ENCODE data around the gene MAPK14. TPM values are rescaled to one million over a fixed set of nuclear protein-coding genes. Genes with fewer than 3 reads are reported as not detected.
"Not testable (repeated sequence)": the region's sequence is repeated elsewhere in the genome, so short reads cannot be mapped to it uniquely, and the experiment has no call there.

Gene MAPK14
- total and polyA plus RNA-seq, 2 donors (not counting 3 experiments of a cell fraction or from before 2014, with no cell fraction given) = 33.3 to 54.1 TPM

DNA sequence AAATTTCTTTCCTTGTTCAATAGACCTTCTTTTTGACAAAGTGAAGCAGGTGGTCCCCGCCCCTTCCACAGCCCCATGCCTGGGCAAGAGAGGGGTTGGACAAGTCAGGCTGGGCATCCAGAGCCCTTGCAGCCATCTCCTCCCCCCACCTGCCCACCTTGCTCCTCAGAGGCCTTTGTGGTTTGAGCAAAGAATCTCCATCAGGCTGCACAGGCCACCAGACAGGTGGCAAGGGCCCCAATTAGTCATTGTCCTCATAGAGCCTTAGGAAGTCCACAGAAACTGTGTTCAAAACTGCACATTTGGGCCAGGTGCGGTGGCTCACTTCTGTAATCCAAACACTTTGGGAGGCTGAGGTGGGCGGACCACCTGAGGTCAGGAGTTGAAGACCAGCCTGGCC is 101.2 kb downstream of the MAPK14 start:
- H3K4me3 ChIP-seq (replicated peaks in 1 of 3; ENCODE audit: insufficient read depth in 1 of 3, low read depth in 1 of 3, low read length in 3 of 3) = no peak overlapping the region
- H3K27ac ChIP-seq (ENCODE audit: insufficient read depth, low read depth, low read length) = no peak overlapping the region
- no peaks in the 10 kb centered on the region for H3K27me3 ChIP-seq (ENCODE audit: control insufficient read depth in 2 of 2, insufficient read depth in 2 of 2, low read length in 2 of 2)
- H2AFZ ChIP-seq (ENCODE audit: low read depth, low read length) = no peak overlapping the region
- intact Hi-C loops (cut with micrococcal nuclease) = no loop called here
- H3K9ac ChIP-seq (replicated peaks; ENCODE audit: extremely low read depth, insufficient read depth, low read length) = no peak overlapping the region
- ChIA-PET CTCF (no interaction called here), POLR2A (no interaction called here)
- no peaks in the 10 kb centered on the region for H4K20me1 ChIP-seq (replicated peaks; ENCODE audit: control insufficient read depth, extremely low read depth, insufficient read depth, low read length)
- BruUV-seq (replicated peaks) = no TSS peak
- no peak for FAIRE-seq
- TF ChIP-seq POLR2A (IDR thresholded peaks at IDR 0.05; ENCODE audit: low read depth, low read length) = no peak
- no peak for TF ChIP-seq EZH2 (IDR thresholded peaks at IDR 0.05; ENCODE audit: borderline replicate concordance, low read depth, low read length, severe bottlenecking)
- TF ChIP-seq MYC (IDR thresholded peaks at IDR 0.05; ENCODE audit: low read depth, low read length) = no peak
- TF ChIP-seq GATA2 (IDR thresholded peaks at IDR 0.05; ENCODE audit: insufficient read depth, insufficient read length, low read depth, low read length) = no peak
- no peak for TF ChIP-seq JUN (IDR thresholded peaks at IDR 0.05; ENCODE audit: borderline replicate concordance, insufficient read depth, insufficient read length, low read depth)
- TF ChIP-seq, protein P1, sequence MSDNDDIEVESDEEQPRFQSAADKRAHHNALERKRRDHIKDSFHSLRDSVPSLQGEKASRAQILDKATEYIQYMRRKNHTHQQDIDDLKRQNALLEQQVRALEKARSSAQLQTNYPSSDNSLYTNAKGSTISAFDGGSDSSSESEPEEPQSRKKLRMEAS (IDR thresholded peaks at IDR 0.05; ENCODE audit: insufficient read depth, insufficient read length) = no peak
- no peak for TF ChIP-seq FOS (IDR thresholded peaks at IDR 0.05; ENCODE audit: borderline replicate concordance, insufficient read depth, low read length)
- no peak for TF ChIP-seq POLR2AphosphoS5 (IDR thresholded peaks at IDR 0.05; ENCODE audit: insufficient read depth, low read depth, low read length)
- TF ChIP-seq CTCF (IDR thresholded peaks at IDR 0.05; ENCODE audit: extremely low read depth in 1 of 2, insufficient read depth in 1 of 2, low read depth in 1 of 2, low read length in 2 of 2) = no peak
- no peak overlapping the region for H3K4me2 ChIP-seq (ENCODE audit: insufficient read depth, low read length)
- no peak for DNase-seq (ENCODE audit: low read depth, low spot score)
- peaks cover 53% of the 10 kb centered on the region for H3K4me1 ChIP-seq (ENCODE audit: control insufficient read depth, extremely low read depth, insufficient read depth, low read length)
- no peaks in the 10 kb centered on the region for H3K79me2 ChIP-seq (ENCODE audit: control insufficient read depth, insufficient read depth, low read length)
- dilution Hi-C loops (cut with MboI; ENCODE audit: extremely low pct_ligation_motif_present, low sequenced_read_pairs) = no loop called here
- H3K36me3 ChIP-seq (ENCODE audit: control insufficient read depth in 2 of 2, extremely low read depth in 1 of 2, insufficient read depth in 2 of 2, low read length in 2 of 2) = no peaks in the 10 kb centered on the region
- H3K9me1 ChIP-seq (replicated peaks; ENCODE audit: control insufficient read depth, extremely low read depth, insufficient read depth, low read length) = no peaks in the 10 kb centered on the region
- no peaks in the 10 kb centered on the region for H3K9me3 ChIP-seq (replicated peaks; ENCODE audit: control insufficient read depth, insufficient read depth, low read length)

- H4K20me1 ChIP-seq (replicated peaks; ENCODE audit: control insufficient read depth, extremely low read depth, insufficient read depth, low read length); CTCF ChIA-PET; H3K79me2 ChIP-seq (ENCODE audit: control insufficient read depth, insufficient read depth, low read length); H3K4me3 ChIP-seq (replicated peaks in 1 of 3; ENCODE audit: insufficient read depth in 1 of 3, low read depth in 1 of 3, low read length in 3 of 3); DNase-seq (ENCODE audit: low read depth, low spot score); H2AFZ ChIP-seq (ENCODE audit: low read depth, low read length); POLR2A ChIA-PET; H3K4me2 ChIP-seq (ENCODE audit: insufficient read depth, low read length); intact Hi-C loops (cut with micrococcal nuclease); H3K9me3 ChIP-seq (replicated peaks; ENCODE audit: control insufficient read depth, insufficient read depth, low read length); H3K36me3 ChIP-seq (ENCODE audit: control insufficient read depth in 2 of 2, extremely low read depth in 1 of 2, insufficient read depth in 2 of 2, low read length in 2 of 2); BruUV-seq (replicated peaks); FAIRE-seq; H3K27ac ChIP-seq (ENCODE audit: insufficient read depth, low read depth, low read length); H3K27me3 ChIP-seq (ENCODE audit: control insufficient read depth in 2 of 2, insufficient read depth in 2 of 2, low read length in 2 of 2); H3K9ac ChIP-seq (replicated peaks; ENCODE audit: extremely low read depth, insufficient read depth, low read length); dilution Hi-C loops (cut with MboI; ENCODE audit: extremely low pct_ligation_motif_present, low sequenced_read_pairs); H3K9me1 ChIP-seq (replicated peaks; ENCODE audit: control insufficient read depth, extremely low read depth, insufficient read depth, low read length): not testable (repeated sequence)
- peaks cover 53% of the 10 kb centered on the region for H3K4me1 ChIP-seq (ENCODE audit: control insufficient read depth, extremely low read depth, insufficient read depth, low read length)
These were observed 101.7 kb downstream of the MAPK14 start for GRCh38 chr6:36129334-36129733.
